Gastroesophageal sphincter (tissue), 4 donors: ENCODE results near the gene SPTBN2. TPM values are rescaled to one million over a fixed set of nuclear protein-coding genes. Genes with fewer than 3 reads are reported as not detected.

Experiments
- ATAC-seq: fragments of 150-250 bp; one replicate; pipeline ENCODE4 v1.9.1; 2016; ENCODE audit warnings: mild to moderate bottlenecking, moderate library complexity
- H3K27ac ChIP-seq, 4 donors: fragments of 200-600 bp; sonication (generic) in 3 of 4; 1 replicate in 3 of 4; 2 replicates in 1 of 4; pipeline ENCODE4 v1.5.1; 2016 to 2019
- H3K27me3 ChIP-seq: fragments of 200-600 bp; sonication (generic); one replicate; pipeline ENCODE4 v1.5.1; 2019
- H3K36me3 ChIP-seq, 2 donors: fragments of 200-600 bp; sonication (generic); one replicate each; pipeline ENCODE4 v1.5.1; 2019; ENCODE audit warnings: control low read depth in 1 of 2
- H3K4me1 ChIP-seq, 3 donors: fragments of 200-600 bp; sonication (generic); 1 replicate in 2 of 3; 2 replicates in 1 of 3; pipeline ENCODE4 v1.5.1; 2016 to 2019; ENCODE audit warnings: control low read depth in 2 of 3
- H3K4me3 ChIP-seq, 2 donors: fragments of 200-600 bp; sonication (generic); one replicate each; pipeline ENCODE4 v1.5.1; 2019; ENCODE audit warnings: mild to moderate bottlenecking in 1 of 2, moderate library complexity in 1 of 2
- H3K9me3 ChIP-seq, 3 donors: fragments of 200-600 bp; sonication (generic); one replicate each; pipeline ENCODE4 v1.5.1; 2017 to 2019; ENCODE audit warnings: control low read depth in 2 of 3
- EP300 ChIP-seq: sonication (generic); formaldehyde crosslinking; IDR thresholded peaks from one replicate; pipeline ENCODE4 v1.6.1; 2017; ENCODE audit warnings: antibody characterized with exemption, mild to moderate bottlenecking
- POLR2A ChIP-seq, 2 donors: fragments of 450-650 bp; IDR thresholded peaks; one replicate each; pipeline ENCODE4 v1.6.1; 2017; ENCODE audit warnings: antibody characterized with exemption in 2 of 2, mild to moderate bottlenecking in 2 of 2, moderate library complexity in 1 of 2
- POLR2AphosphoS5 ChIP-seq: sonication (generic); formaldehyde crosslinking; IDR thresholded peaks from one replicate; pipeline ENCODE4 v1.6.1; 2017; ENCODE audit warnings: antibody characterized with exemption
- WGBS, 2 donors: methylation state at CpG; one replicate each; pipeline ENCODE4 v1.1.5; 2018; ENCODE audit warnings: low coverage in 1 of 2; 5-methylcytosine and 5-hydroxymethylcytosine counted together
- total RNA-seq, 4 donors: library from RNA; depleted of rRNA; stranded (reverse); fragments of >200 nt; gene quantifications; one replicate each; pipeline ENCODE4 v1.1.0, GENCODE V29; 2016
- TF ChIP-seq, protein P1 (sequence below), 4 experiments: fragments of 200-600 bp in 2 of 4; fragments of 450-650 bp in 2 of 4; sonication (generic) in 1 of 4; IDR thresholded peaks; one replicate each; pipeline ENCODE4 v1.5.1; 2017 to 2019; ENCODE audit warnings: antibody characterized with exemption in 4 of 4, mild to moderate bottlenecking in 2 of 4, moderate library complexity in 2 of 4

The SPTBN2 gene
- total RNA-seq, 4 donors from 2014 or later = 1.8 to 19.5 (median 5.6) TPM

GRCh38 chr11:66744485-66745355 is 15.7 kb upstream of the SPTBN2 start:
- H3K36me3 ChIP-seq = no peaks in the 10 kb centered on the region
- no peaks in the 10 kb centered on the region for H3K9me3 ChIP-seq
- H3K27me3 ChIP-seq = no peaks in the 10 kb centered on the region
- peak overlapping the region in 3 of 4 donors; percentile 84 to 85 (median 84) for H3K27ac ChIP-seq
- H3K4me1 ChIP-seq = peaks cover 0 to 21% (median 3%) of the 10 kb centered on the region in 3 donors
- H3K4me3 ChIP-seq = peak overlapping the region; percentile 86 to 88
- ATAC-seq = peak; percentile 97
- 0 to 1% methylated on average over 12 to 17 of the region's 95 CpGs for WGBS, 2 donors
- TF ChIP-seq, protein P1, sequence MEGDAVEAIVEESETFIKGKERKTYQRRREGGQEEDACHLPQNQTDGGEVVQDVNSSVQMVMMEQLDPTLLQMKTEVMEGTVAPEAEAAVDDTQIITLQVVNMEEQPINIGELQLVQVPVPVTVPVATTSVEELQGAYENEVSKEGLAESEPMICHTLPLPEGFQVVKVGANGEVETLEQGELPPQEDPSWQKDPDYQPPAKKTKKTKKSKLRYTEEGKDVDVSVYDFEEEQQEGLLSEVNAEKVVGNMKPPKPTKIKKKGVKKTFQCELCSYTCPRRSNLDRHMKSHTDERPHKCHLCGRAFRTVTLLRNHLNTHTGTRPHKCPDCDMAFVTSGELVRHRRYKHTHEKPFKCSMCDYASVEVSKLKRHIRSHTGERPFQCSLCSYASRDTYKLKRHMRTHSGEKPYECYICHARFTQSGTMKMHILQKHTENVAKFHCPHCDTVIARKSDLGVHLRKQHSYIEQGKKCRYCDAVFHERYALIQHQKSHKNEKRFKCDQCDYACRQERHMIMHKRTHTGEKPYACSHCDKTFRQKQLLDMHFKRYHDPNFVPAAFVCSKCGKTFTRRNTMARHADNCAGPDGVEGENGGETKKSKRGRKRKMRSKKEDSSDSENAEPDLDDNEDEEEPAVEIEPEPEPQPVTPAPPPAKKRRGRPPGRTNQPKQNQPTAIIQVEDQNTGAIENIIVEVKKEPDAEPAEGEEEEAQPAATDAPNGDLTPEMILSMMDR (IDR thresholded peaks at IDR 0.05) = peak in 1 of 4 experiments; percentile 14
- TF ChIP-seq POLR2A (IDR thresholded peaks at IDR 0.05) (peak; percentile 53 to 58), POLR2AphosphoS5 (peak; percentile 19), EP300 (no peak)

DNA sequence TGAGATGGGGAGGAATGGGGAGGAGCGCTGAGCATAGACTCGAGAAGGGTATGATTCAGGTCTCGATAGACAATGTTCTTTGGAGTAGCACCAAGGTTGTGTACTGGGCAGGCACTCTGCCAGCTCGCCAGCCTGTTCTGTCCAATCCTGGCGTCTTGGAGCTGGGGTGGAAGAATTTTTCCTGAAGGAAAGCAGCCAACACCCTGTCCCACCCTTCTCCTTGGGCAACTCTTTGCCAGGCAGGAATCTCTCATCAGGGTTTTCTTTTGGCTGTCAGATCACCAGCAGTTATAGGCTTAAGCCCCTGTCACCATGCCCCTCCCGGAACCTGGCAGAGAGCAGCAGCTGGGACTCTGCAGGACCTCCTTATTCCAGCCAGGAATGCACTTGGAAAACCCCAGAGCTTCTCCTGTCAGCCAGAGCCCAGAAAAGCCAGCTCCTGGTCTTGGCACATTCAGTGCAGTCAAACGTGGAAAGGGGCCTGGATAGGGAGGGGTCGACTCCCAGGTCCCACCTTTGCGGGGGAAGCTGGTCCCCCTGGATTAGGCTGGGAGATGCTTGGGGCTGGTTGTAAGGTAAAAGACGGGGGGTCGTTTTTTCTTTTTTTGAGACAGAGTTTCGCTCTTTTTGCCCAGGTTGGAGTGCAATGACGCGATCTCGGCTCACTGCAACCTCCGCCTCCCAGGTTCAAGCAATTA is 14.4 kb upstream of the SPTBN2 start:
- Histone ChIP-seq H3K4me1 (peaks cover 0 to 21% (median 3%) of the 10 kb centered on the region in 3 donors), H3K27me3 (no peaks in the 10 kb centered on the region), H3K9me3 (no peaks in the 10 kb centered on the region), H3K27ac (no peak overlapping the region), H3K4me3 (peak overlapping the region in 1 of 2 donors; percentile 88), H3K36me3 (no peaks in the 10 kb centered on the region)
- TF ChIP-seq POLR2AphosphoS5 = no peak
- no peak for TF ChIP-seq EP300
- TF ChIP-seq, protein P1 (IDR thresholded peaks at IDR 0.05) = no peak
- no peak for TF ChIP-seq POLR2A (IDR thresholded peaks at IDR 0.05)
- 54 to 76% methylated on average over 11 to 12 of the region's 16 CpGs for WGBS, 2 donors
- ATAC-seq = no peak

- Histone ChIP-seq H3K36me3 (no peaks in the 10 kb centered on the region), H3K4me1 (peaks cover 0 to 21% (median 3%) of the 10 kb centered on the region in 3 donors), H3K4me3 (no peak overlapping the region), H3K9me3 (no peaks in the 10 kb centered on the region), H3K27me3 (no peaks in the 10 kb centered on the region), H3K27ac (no peak overlapping the region)
- TF ChIP-seq, protein P1 (IDR thresholded peaks at IDR 0.05) = no peak
- TF ChIP-seq POLR2AphosphoS5 (no peak), EP300 (no peak), POLR2A (IDR thresholded peaks at IDR 0.05) (no peak)
- WGBS, 2 donors = 58 to 100% methylated on average over 2 of the region's 2 CpGs
- ATAC-seq = no peak
Observed at GRCh38 chr11:66741153-66741552, 12.1 kb upstream of the SPTBN2 start.

GRCh38 chr11:66739983-66740382 is 11.0 kb upstream of the SPTBN2 start:
- Histone ChIP-seq H3K27ac (no peak overlapping the region), H3K36me3 (no peaks in the 10 kb centered on the region), H3K4me1 (peaks cover 0 to 12% (median 0%) of the 10 kb centered on the region in 3 donors), H3K9me3 (no peaks in the 10 kb centered on the region), H3K27me3 (peaks cover under 1% of the 10 kb centered on the region), H3K4me3 (no peak overlapping the region)
- ATAC-seq = no peak
- WGBS, 2 donors = 18 to 54% methylated on average over 2 of the region's 2 CpGs
- TF ChIP-seq POLR2AphosphoS5 (no peak), POLR2A (IDR thresholded peaks at IDR 0.05) (no peak), EP300 (no peak)
- TF ChIP-seq, protein P1 (IDR thresholded peaks at IDR 0.05) = no peak
